Body of pancreas (tissue), 4 donors: ENCODE measurements around the gene SPA17.

Experiments used
- CTCF ChIP-seq, 7 experiments: fragments of 450-650 bp in 4 of 7; fragments of 200-600 bp in 3 of 7; sonication (generic) in 3 of 7; IDR thresholded peaks; one replicate each; pipeline ENCODE4 v1.5.1; 2016 to 2019; ENCODE audit warnings: antibody characterized with exemption in 7 of 7
- POLR2A ChIP-seq, 3 donors: fragments of 450-650 bp; IDR thresholded peaks; one replicate each; pipeline ENCODE4 v1.6.1; 2016; ENCODE audit warnings: antibody characterized with exemption in 3 of 3, mild to moderate bottlenecking in 2 of 3

GRCh38 chr11:124732230-124732629 is 58.5 kb downstream of the SPA17 start:
- TF ChIP-seq CTCF (IDR thresholded peaks at IDR 0.05), result no peak
- TF ChIP-seq POLR2A (IDR thresholded peaks at IDR 0.05), result no peak
